Epithelial cell of proximal tubule (primary cell): ENCODE results near the gene RTL1. TPM values are rescaled to one million over a fixed set of nuclear protein-coding genes. Genes with fewer than 3 reads are reported as not detected.

ENCODE experiments used
- DNase-seq: peaks from one replicate; pipeline ENCODE4 v3.0.0-alpha.2; 2011; ENCODE audit warnings: low read depth
- H3K4me3 ChIP-seq: 2 replicates; pipeline ENCODE4 v1.5.1; 2011; ENCODE audit warnings: low read depth, mild to moderate bottlenecking, low read length
- CTCF ChIP-seq: conservative IDR thresholded peaks from 2 replicates; pipeline ENCODE4 v1.5.1; 2012; ENCODE audit warnings: low read depth, mild to moderate bottlenecking, low read length
- total RNA-seq: library from RNA; depleted of rRNA; stranded (reverse); fragments of >200 nt; gene quantifications from 2 replicates; pipeline ENCODE4 v1.2.3, GENCODE V29; 2015

The RTL1 gene
- total RNA-seq, 1 donor from 2014 or later, result 0.06 TPM

GRCh38 chr14:100840286-100841065 is 63.0 kb downstream of the RTL1 start:
- DNase-seq, result no peak
- TF ChIP-seq CTCF, result no peak
- H3K4me3 ChIP-seq, result no peak overlapping the region

- DNase-seq, result no peak
- no peak overlapping the region for H3K4me3 ChIP-seq
- no peak for TF ChIP-seq CTCF
Measured at GRCh38 chr14:100839681-100840111, 63.8 kb downstream of the RTL1 start.

- H3K4me3 ChIP-seq, result no peak overlapping the region
- TF ChIP-seq CTCF, result no peak
- no peak for DNase-seq
Measured at GRCh38 chr14:100839315-100839585, 64.3 kb downstream of the RTL1 start.

DNA sequence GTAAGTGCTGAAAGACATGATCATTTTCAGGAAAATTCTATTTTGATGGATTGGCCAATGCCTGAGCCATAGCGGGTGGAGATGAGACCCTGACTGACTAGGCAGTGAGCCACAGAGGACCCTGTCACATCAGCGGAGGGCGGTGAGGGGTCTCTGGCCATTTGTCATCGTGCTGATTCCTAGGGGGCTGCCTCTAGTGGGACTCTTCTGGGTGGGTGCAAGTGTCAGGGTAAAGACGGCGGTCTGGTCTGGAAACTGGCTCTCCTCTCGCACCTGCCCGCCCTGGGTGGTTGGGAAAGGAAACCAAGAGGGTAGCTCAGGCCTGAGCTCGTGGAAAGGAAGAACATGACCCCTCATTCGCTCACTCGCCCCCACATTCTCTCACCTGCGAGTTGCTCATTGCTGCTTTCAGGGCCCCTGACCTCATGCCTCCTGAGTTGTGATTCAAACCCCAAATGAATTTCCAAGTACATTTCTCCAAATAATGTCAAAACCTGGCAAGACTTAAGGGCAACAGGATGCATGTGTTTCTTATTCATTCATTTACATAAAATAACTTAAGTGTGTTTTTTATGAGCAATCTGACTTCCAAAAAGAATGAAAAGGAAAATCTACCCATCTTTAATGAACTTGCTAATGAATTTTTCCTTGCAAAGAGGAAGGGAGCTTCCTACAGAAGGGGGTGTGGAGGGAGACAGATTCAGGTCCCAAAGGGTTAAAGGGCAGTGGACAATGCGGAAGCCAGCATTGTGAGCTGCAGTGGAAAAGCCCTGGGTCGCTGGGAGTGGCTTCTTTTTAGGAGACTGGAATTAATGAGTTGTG is 64.8 kb downstream of the RTL1 start:
- no peak for DNase-seq
- H3K4me3 ChIP-seq, result no peak overlapping the region
- TF ChIP-seq CTCF, result no peak

- no peak for TF ChIP-seq CTCF
- H3K4me3 ChIP-seq, result no peak overlapping the region
- DNase-seq, result no peak
Measured at GRCh38 chr14:100837805-100838350, 65.6 kb downstream of the RTL1 start.

DNA sequence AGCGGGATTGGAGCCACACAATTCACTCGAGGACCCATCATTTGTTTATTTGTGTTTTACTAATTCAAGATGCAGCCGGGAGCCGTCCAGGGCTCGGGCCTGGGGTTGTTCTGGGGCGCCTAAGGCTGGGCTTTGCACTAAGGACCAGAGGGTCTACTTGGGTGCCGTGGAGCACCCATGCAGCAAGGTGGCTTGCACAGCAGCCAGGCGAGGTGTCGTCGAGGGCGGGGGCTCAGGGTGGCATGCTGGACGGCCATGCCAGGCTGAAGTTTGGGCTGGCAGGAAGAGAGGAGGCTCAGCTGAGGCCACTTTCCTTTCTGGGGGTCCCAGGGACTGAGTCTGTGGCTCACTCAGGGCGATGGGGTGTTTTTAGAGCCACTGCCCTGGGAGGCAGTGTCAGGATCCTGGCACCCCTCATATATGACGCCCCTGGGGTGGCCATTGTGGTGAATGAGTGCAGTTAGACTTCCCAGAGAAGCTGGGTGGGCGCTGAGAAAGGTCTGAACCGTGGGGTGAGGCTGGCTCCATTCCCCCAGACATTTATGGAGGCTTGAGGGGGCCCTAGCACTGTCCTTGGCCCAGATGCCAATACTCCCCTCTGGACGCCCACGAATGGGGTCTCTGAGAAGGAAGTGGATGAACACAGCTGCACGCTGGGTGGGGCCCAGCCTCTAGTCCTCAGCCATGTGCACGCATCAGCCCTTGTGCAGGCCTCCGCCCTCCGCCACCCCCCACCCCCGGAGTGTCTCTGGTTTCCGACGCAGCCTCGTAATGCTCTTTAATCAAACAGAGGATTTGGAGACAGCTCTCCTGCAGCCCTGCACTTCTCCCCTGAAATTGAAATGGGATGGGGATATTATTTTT is 66.3 kb downstream of the RTL1 start:
- no peak overlapping the region for H3K4me3 ChIP-seq
- no peak for DNase-seq
- TF ChIP-seq CTCF, result no peak
